Measurements from ENCODE around the gene KATNB1. TPM values are rescaled to one million over a fixed set of nuclear protein-coding genes. Genes with fewer than 3 reads are reported as not detected.

The KATNB1 gene
- total RNA-seq, 1 experiment from 2014 or later, result 60.4 TPM

- no peak for TF ChIP-seq IRF1 (CRISPR knock-in tag; IDR thresholded peaks at IDR 0.05)
Observed at GRCh38 chr16:57739756-57740422, 4.3 kb downstream of the KATNB1 start (continued).

- Mint-ChIP-seq H3K36me3 (no peaks in the 10 kb centered on the region), H3K4me3 (no peak overlapping the region), H3K27me3 (ENCODE audit: low read depth) (no peaks in the 10 kb centered on the region), H3K27ac (no peak overlapping the region), H3K9me3 (no peaks in the 10 kb centered on the region), H3K4me1 (peaks cover 15% of the 10 kb centered on the region)
- TF ChIP-seq TP53 (CRISPR knock-in tag; IDR thresholded peaks at IDR 0.05) (no peak), EMX1 (CRISPR knock-in tag; IDR thresholded peaks at IDR 0.05) (no peak), GTF2I (CRISPR knock-in tag; conservative IDR thresholded peaks at IDR 0.05) (no peak), CREM (CRISPR knock-in tag; IDR thresholded peaks at IDR 0.05) (no peak), NR2C2 (CRISPR knock-in tag; IDR thresholded peaks at IDR 0.05) (no peak), SOX15 (CRISPR knock-in tag; IDR thresholded peaks at IDR 0.05) (no peak), ZBTB43 (CRISPR knock-in tag; IDR thresholded peaks at IDR 0.05) (no peak), ZNF219 (CRISPR knock-in tag; IDR thresholded peaks at IDR 0.05; ENCODE audit: borderline replicate concordance) (no peak), OVOL2 (CRISPR knock-in tag; IDR thresholded peaks at IDR 0.05; ENCODE audit: borderline replicate concordance) (no peak), ZNF263 (CRISPR knock-in tag; IDR thresholded peaks at IDR 0.05; ENCODE audit: low read depth) (no peak)
- CTCF ChIA-PET, result interaction anchor here (1.1 to 1.3 kb wide), 2 partner anchors 16 to 149 kb away, joined by 3 read pairs; no protein-coding TSS in a partner anchor
- DNase-seq (ENCODE audit: low spot score) (no peak), ATAC-seq (no peak)
- POLR2A ChIA-PET, result no interaction called here
Observed at GRCh38 chr16:57740423-57741071, 5.0 kb downstream of the KATNB1 start.

- POLR2A ChIA-PET, result no interaction called here
- H3K4me1 Mint-ChIP-seq, result peaks cover 7% of the 10 kb centered on the region
- no peaks in the 10 kb centered on the region for H3K9me3 Mint-ChIP-seq
- TF ChIP-seq HMGA2 (CRISPR knock-in tag; IDR thresholded peaks at IDR 0.05) (no peak), GABPB1 (CRISPR knock-in tag; IDR thresholded peaks at IDR 0.05) (no peak), TEAD1 (CRISPR knock-in tag; IDR thresholded peaks at IDR 0.05) (no peak), JUN (CRISPR knock-in tag; IDR thresholded peaks at IDR 0.05) (no peak)
- no peak for ATAC-seq
- no peaks in the 10 kb centered on the region for H3K36me3 Mint-ChIP-seq
- CTCF ChIA-PET, result interaction anchor here (0.7 to 1.3 kb wide), 2 partner anchors 11 to 151 kb away, joined by 3 read pairs; no protein-coding TSS in a partner anchor
- DNase-seq (ENCODE audit: low spot score), result no peak
- no peak overlapping the region for H3K4me3 Mint-ChIP-seq
- H3K27me3 Mint-ChIP-seq (ENCODE audit: low read depth), result no peaks in the 10 kb centered on the region
- no peak overlapping the region for H3K27ac Mint-ChIP-seq
Observed at GRCh38 chr16:57741660-57742191, 6.2 kb downstream of the KATNB1 start.

- no peaks in the 10 kb centered on the region for H3K9me3 Mint-ChIP-seq
- no peak; the same call in 1 of the 2 replicates for ATAC-seq
- no peaks in the 10 kb centered on the region for H3K27me3 Mint-ChIP-seq (ENCODE audit: low read depth)
- no peak overlapping the region; the same call in 1 of the 2 replicates for H3K27ac Mint-ChIP-seq
- 0 out of 2 replicates have a peak, but pooled peaks cover 3% of the 10 kb centered on the region for H3K4me1 Mint-ChIP-seq
- H3K4me3 Mint-ChIP-seq, result no peak overlapping the region
- H3K36me3 Mint-ChIP-seq, result no peaks in the 10 kb centered on the region
- ChIA-PET POLR2A (interaction anchor here (0.7 kb wide), 1 partner anchor 25 kb away, joined by 3 read pairs; no protein-coding TSS in a partner anchor), CTCF (interaction anchor here (0.6 to 1.0 kb wide), 3 partner anchors 11 to 22 kb away, joined by 3 read pairs; no protein-coding TSS in a partner anchor)
- DNase-seq (ENCODE audit: low spot score), result no peak
- TF ChIP-seq ATF1 (CRISPR knock-in tag; IDR thresholded peaks at IDR 0.05) (no peak), ZNF423 (CRISPR knock-in tag; IDR thresholded peaks at IDR 0.05) (no peak), NFE2L1 (CRISPR knock-in tag; IDR thresholded peaks at IDR 0.05) (no peak), SMAD3 (CRISPR knock-in tag; IDR thresholded peaks at IDR 0.05; ENCODE audit: borderline replicate concordance) (no peak), TCF7 (CRISPR knock-in tag; IDR thresholded peaks at IDR 0.05; ENCODE audit: low read depth) (no peak), ATF6 (CRISPR knock-in tag; IDR thresholded peaks at IDR 0.05) (no peak), CDX4 (CRISPR knock-in tag; IDR thresholded peaks at IDR 0.05; ENCODE audit: borderline replicate concordance) (no peak), MXD4 (CRISPR knock-in tag; IDR thresholded peaks at IDR 0.05; ENCODE audit: borderline replicate concordance) (no peak), FOXP4 (CRISPR knock-in tag; IDR thresholded peaks at IDR 0.05) (no peak)
Observed at GRCh38 chr16:57742543-57742942, 7.0 kb downstream of the KATNB1 start.
